ENCODE results near the gene ACTR10. TPM values are rescaled to one million over a fixed set of nuclear protein-coding genes. Genes with fewer than 3 reads are reported as not detected.

The ACTR10 gene
- total and polyA plus RNA-seq, 7 donors, result 41.2 to 69.0 (median 57.3) TPM

DNA sequence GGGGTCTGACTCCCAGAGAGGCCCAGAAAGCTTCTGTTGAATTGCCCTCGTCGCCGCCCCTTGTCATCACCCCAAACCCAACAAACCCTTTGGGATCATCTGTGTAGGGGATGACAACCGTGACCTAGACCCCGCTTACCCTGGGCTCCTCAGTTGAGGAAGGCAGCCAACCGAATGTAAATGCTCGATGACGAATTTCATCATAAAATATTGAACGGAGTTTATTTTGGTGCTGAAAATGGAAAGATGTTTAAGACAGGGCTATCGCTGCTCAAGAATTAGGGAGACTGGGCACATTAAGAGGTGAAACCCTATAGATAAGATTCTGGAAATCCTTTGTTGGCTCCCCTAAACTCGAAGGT, 512 bp downstream of the ACTR10 start:
- Histone ChIP-seq H3K9me3 (no peaks in the 10 kb centered on the region), H3K27me3 (ENCODE audit: insufficient read depth in 3 of 3, low read length in 2 of 3) (no peaks in the 10 kb centered on the region), H3K36me3 (ENCODE audit: insufficient read depth in 1 of 2, low read depth in 1 of 2) (peaks cover 0 to 22% of the 10 kb centered on the region in 2 donors), H3K27ac (peak overlapping the region; percentile 91), H3K4me1 (peaks cover 7% of the 10 kb centered on the region), H3K4me3 (peak overlapping the region; percentile 74)
- peak in 2 of 4 donors; percentile 2 to 15 for ATAC-seq
- no peak for DNase-seq
- 0 to 1% (median 0%) methylated on average over 11 of the region's 11 CpGs for WGBS, 3 donors
- no peak for TF ChIP-seq CTCF (IDR thresholded peaks at IDR 0.05)
- intact Hi-C loops (cut with DNase I), result loop anchor here (2.0 to 5.0 kb wide), 2 partner anchors 37 to 38 kb away; no protein-coding TSS in a partner anchor

GRCh38 chr14:58200846-58201245, 897 bp downstream of the ACTR10 start:
- no peak for ATAC-seq
- Histone ChIP-seq H3K36me3 (ENCODE audit: insufficient read depth in 1 of 2, low read depth in 1 of 2) (peaks cover 0 to 22% of the 10 kb centered on the region in 2 donors), H3K27me3 (ENCODE audit: insufficient read depth in 3 of 3, low read length in 2 of 3) (no peaks in the 10 kb centered on the region), H3K4me1 (peaks cover 7% of the 10 kb centered on the region), H3K4me3 (peak overlapping the region; percentile 74), H3K27ac (peak overlapping the region; percentile 91), H3K9me3 (no peaks in the 10 kb centered on the region)
- intact Hi-C loops (cut with DNase I), result loop anchor here (2.0 to 5.0 kb wide), 2 partner anchors 36 to 38 kb away; no protein-coding TSS in a partner anchor
- TF ChIP-seq CTCF (IDR thresholded peaks at IDR 0.05), result no peak
- no peak for DNase-seq
- 2 to 5% (median 4%) methylated on average over 2 of the region's 2 CpGs for WGBS, 3 donors

GRCh38 chr14:58213176-58213575, 13.2 kb downstream of the ACTR10 start:
- no peaks in the 10 kb centered on the region for H3K4me1 ChIP-seq
- H3K9me3 ChIP-seq, result no peaks in the 10 kb centered on the region
- no peak overlapping the region for H3K27ac ChIP-seq
- H3K27me3 ChIP-seq (ENCODE audit: insufficient read depth in 3 of 3, low read length in 2 of 3), result no peaks in the 10 kb centered on the region
- H3K4me3 ChIP-seq, result no peak overlapping the region
- no peak for TF ChIP-seq CTCF (IDR thresholded peaks at IDR 0.05)
- no peak for DNase-seq
- peaks cover 0 to 99% of the 10 kb centered on the region in 2 donors for H3K36me3 ChIP-seq (ENCODE audit: insufficient read depth in 1 of 2, low read depth in 1 of 2)
- no peak for ATAC-seq
- intact Hi-C loops (cut with DNase I), result no loop called here

- peaks cover 0 to 96% of the 10 kb centered on the region in 2 donors for H3K36me3 ChIP-seq (ENCODE audit: insufficient read depth in 1 of 2, low read depth in 1 of 2)
- no peak overlapping the region for H3K4me3 ChIP-seq
- intact Hi-C loops (cut with DNase I), result no loop called here
Measured at GRCh38 chr14:58215191-58215914, 15.4 kb downstream of the ACTR10 start.

More at GRCh38 chr14:58215191-58215914, 15.4 kb downstream of the ACTR10 start:
- TF ChIP-seq CTCF (IDR thresholded peaks at IDR 0.05), result no peak
- WGBS, 3 donors, result 86 to 95% (median 90%) methylated on average over 2 of the region's 2 CpGs
- no peaks in the 10 kb centered on the region for H3K4me1 ChIP-seq
- no peaks in the 10 kb centered on the region for H3K9me3 ChIP-seq
- no peak overlapping the region for H3K27ac ChIP-seq
- DNase-seq, result no peak
- no peak for ATAC-seq
- H3K27me3 ChIP-seq (ENCODE audit: insufficient read depth in 3 of 3, low read length in 2 of 3), result no peaks in the 10 kb centered on the region
